SK-MEL-5 (cell line): ENCODE data around the gene CWC15. TPM values are rescaled to one million over a fixed set of nuclear protein-coding genes. Genes with fewer than 3 reads are reported as not detected.
"Not testable (repeated sequence)": the region's sequence is repeated elsewhere in the genome, so short reads cannot be mapped to it uniquely, and the experiment has no call there.

ENCODE experiments used
- DNase-seq: peaks from one replicate; pipeline ENCODE4 v3.0.0-alpha.2; 2016; ENCODE audit warnings: low read depth, low spot score
- in situ Hi-C: cut with HindIII; loops from 2 replicates; pipeline ENCODE4 v1.10.0; 2016; ENCODE audit warnings: low sequenced_read_pairs, high pct_unique_total_duplicates, low pct_unique_long_range_greater_than_20kb
- total RNA-seq: library from RNA; depleted of rRNA; stranded (reverse); fragments of >200 nt; shearing (Covaris generic); gene quantifications from 2 replicates; pipeline ENCODE4 v1.2.3, GENCODE V29; 2014

Gene CWC15
- total RNA-seq, 1 experiment from 2014 or later = 47.3 TPM

GRCh38 chr11:94960488-94960887 is 12.9 kb downstream of the CWC15 start:
- DNase-seq = no peak
- in situ Hi-C loops = no loop called here

- in situ Hi-C loops = no loop called here
- no peak for DNase-seq
Measured at GRCh38 chr11:94959179-94959578, 14.2 kb downstream of the CWC15 start.

GRCh38 chr11:94958121-94958696 is 15.1 kb downstream of the CWC15 start:
- in situ Hi-C loops = no loop called here
- DNase-seq = no peak

GRCh38 chr11:94956963-94957362 is 16.4 kb downstream of the CWC15 start:
- DNase-seq = no peak
- in situ Hi-C loops = no loop called here

- in situ Hi-C loops = no loop called here
Measured at GRCh38 chr11:94954753-94955152, 18.6 kb downstream of the CWC15 start.

DNA sequence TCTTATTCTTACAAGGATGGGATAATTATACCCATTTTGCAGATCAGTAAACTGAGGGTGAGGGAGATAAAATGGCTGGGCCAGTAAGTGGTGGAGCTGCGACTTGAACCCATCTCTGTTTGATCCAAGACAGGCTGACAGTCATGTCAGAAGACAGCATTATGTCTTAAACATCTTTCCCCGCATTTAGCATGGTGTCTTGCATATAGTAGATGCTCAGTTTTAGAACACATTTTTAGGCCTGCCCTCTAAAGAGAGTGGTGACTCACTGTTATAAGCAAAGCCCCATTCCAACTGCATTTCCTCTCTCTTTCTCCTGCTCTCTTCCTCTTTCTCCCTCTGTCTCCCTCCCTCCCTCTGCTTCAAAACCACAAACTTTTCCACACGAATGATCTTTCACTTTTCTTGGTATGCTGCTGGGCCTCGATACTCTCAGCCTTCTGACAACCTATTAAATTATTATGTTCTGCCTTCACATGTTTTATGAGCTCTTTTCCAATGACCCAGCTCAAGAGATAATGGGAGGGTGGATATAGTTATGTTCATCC is 25.2 kb downstream of the CWC15 start:
- in situ Hi-C loops = no loop called here
- DNase-seq = no peak

More at GRCh38 chr11:94954753-94955152, 18.6 kb downstream of the CWC15 start:
- DNase-seq = no peak

- in situ Hi-C loops = no loop called here
- no peak for DNase-seq
Measured at GRCh38 chr11:94946812-94947211, 26.5 kb downstream of the CWC15 start.

- in situ Hi-C loops = no loop called here
- DNase-seq = no peak
Measured at GRCh38 chr11:94941131-94941530, 32.2 kb downstream of the CWC15 start.

DNA sequence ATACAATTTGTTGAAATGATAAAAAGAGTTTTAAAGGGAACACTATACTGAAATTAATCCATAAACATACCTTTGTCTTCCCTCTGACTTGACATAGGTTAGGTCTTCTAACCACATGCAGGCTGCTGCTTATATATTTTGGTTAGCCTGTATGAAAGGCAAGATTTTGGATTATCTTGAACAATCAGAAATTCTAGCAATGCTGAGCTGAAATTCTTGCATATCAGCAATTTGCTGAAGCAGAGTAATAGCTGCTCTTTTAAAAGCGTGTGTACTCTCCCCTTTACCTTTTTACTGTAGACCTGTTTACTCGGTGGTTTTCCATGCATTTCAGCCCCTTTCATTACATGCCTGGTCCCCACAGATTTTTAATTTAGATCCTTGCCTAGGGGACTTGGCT is 34.0 kb downstream of the CWC15 start:
- in situ Hi-C loops = no loop called here
- DNase-seq = no peak

DNA sequence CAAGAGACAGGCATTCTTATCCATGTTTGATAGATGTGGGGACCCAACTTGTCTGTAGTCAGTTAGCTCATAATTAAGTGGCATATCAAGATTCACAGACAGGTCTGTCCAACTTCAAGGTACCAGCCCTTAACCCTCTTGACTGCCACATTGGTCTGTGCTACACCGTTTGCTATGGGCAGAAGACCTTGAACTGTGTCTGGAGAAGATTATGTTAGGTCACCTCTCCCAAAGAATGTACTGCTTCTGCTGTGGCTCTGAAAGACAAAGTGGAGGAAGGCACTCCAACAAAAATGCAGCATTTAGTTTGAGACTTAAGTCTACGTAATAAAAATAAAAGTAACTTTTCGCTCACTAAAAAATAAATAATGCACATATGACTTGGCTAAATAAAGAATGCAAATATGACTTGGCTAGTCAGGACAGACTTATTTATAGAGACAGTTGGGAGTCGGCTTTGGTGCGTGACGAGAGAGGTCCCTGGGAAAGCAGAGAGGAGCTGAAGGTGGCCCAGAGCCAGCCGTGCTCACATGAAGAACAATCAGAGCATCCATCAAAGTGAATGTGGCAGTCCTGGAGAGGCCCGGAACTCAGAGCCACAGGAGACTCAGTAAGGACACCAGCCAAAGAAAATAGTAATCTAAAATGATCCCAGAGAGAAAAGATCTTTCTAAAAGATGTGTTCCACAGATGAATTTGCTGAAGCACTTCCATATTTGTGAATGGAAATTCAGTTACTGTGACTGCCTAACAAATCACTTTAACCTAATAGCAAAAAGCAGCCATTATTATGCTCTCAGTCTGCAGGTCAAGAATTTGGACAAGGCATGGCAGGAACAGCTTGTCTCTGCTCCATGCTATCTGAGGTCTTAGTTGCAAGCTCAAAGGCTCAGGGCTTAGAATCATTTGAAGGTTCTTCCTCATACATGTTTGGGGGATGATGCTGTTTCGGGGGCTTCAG is 35.0 kb downstream of the CWC15 start:
- in situ Hi-C loops = no loop called here
- no peak for DNase-seq

DNA sequence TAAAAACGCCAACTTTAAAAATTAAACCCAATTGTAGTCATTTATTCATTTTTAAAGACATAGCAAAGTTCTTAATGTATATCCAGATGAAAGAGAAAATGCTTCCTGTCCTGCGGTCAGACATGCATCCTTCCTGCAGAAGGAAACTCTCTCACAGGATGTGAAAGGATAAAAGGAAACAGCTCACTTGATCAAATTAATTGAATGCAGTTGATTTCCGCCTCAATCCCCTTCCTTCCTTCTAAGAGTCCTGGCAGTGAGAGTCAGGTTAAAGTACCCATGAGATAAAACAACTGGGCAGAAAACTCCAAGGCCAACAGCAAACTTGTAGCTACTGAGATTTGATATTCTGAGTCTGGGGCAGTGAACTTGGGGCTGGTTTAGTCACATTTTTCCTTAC is 38.5 kb downstream of the CWC15 start:
- in situ Hi-C loops = no loop called here
- DNase-seq = no peak

DNA sequence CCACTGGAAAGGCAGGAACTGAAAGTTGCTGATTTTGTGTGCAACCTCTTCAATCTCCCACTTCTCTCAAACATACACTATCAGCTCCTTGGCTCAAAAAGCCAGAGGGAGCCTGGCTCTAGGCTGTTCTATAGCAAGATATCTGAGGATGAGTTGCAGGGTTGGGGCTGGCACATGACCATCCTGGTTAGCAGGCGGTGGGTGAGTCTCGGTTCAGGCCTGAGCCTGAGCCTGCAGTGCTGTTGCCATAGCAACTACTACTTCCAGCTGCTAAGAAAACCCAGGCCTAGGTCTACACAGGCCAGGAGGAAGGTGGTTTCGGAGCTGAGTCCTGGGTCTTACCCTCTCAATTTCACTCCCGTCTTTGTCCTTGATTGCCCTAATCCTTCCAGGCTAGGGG is 39.0 kb downstream of the CWC15 start:
- in situ Hi-C loops = no loop called here
- DNase-seq = no peak

DNA sequence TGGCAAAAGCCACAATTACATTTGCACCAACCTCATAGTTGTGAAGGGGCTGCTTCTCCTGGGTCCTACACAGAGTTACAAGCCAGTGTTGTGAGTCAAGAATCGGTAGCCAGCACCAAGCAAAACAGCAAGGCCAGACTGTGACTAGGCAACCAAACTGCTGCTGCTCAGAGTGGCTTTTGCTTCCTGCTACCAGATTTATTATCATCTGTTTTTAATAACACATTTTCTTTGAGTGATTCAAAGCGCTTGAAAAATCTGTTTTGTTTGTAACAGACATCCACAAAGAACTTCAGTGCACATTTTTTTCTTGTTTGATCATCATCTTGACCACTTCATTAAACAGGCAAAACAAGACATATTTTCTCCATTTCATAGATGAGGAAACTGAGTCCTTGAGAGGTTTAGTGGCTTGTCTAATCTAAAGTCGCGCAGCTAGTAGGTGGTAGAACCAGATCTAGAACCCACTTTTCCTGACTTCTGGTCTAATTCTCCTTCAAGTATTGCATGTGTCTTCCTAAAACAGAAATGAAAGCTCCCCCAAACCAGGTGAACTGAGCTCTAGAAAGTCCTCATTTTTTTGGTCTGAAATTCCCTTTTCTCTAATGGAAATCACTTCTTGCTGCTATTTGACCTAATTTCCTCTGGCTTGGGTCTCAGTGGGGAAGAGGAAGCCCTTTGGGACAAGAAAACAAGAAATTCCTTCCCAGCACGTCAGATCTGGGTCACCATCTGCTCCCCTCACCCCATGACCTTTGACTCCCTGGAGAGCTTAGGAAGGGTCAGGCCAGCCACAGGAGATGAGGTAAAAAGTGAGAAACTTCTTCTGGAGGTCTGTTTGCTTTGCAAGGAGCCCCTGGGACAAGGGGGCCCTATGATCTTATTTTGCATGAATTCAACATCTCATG is 39.9 kb downstream of the CWC15 start:
- no peak for DNase-seq
- in situ Hi-C loops = no loop called here

DNA sequence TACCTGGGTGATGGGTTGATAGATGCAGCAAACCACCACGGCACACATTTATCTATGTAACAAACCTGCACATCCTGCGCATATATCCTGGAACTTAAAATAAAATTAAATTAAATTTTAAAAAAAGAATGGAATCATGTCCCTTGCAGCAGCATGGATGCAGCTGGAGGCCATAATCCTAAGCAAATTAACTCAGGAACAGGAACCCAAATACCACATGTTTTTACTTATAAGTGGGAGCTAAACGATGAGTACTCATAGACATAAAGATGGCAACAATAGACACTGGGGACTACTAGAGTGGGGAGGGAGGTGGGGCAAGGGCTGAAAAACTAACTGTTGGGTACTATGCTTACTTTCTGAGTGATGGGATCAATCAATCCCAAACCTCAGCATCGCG is 40.9 kb downstream of the CWC15 start:
- in situ Hi-C loops = no loop called here
- no peak for DNase-seq

- in situ Hi-C loops, DNase-seq: not testable (repeated sequence)
Measured at GRCh38 chr11:94932072-94932471, 41.3 kb downstream of the CWC15 start.

GRCh38 chr11:94928117-94928990 is 45.0 kb downstream of the CWC15 start:
- in situ Hi-C loops = no loop called here
- DNase-seq = no peak

DNA sequence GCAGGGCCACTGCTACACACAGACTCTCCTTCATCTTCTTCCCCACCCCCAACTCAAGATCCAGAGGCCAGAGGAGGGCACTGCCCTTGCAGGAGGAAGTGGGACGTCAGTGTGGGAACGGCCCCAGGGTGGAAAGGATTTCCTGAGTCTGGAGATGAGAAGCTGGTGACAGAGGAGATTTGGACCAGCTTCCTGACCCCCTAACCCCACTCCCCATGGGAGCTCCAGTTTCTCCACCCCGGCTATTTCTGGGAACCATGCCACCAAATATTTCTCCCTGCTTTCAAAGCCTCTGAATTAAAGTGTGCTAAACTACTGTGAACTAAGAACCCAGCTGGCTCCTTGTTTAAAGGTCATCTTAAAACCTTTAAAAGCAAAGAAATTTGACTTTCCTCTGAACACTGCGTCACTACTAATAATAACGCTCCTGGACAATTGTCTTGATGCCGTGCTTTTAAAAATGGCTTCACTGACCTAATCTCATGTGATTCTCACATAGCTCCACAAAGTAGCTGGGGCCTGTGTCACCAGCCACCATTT is 46.6 kb downstream of the CWC15 start:
- in situ Hi-C loops = no loop called here
- DNase-seq = peak; percentile 93
